Measurements from ENCODE around the gene ARHGAP5.

ARHGAP5 gene

DNA sequence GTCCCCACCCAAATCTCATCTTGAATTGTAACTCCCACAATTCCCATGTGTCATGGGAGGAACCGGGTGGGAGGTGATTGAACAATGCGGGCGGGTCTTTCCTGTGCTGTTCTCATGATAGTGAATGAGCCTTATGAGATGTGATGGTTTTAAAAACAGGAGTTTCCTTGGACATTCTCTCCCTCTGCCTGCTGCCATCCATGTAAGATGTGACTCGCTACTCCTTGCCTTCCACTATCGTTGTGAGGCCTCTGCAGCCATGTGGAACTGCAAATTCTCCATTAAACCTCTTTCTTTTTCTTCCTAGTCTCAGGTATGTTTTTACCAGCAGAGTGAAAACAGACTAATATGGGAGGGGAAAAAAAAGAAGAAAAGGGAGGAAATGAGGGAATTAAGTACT is 22.6 kb upstream of the ARHGAP5 start:
- Histone ChIP-seq H3K9ac (ENCODE audit: low read length) (no peak overlapping the region), H3K9me3 (ENCODE audit: low read length) (no peaks in the 10 kb centered on the region), H3K36me3 (ENCODE audit: insufficient read depth, low read length) (no peaks in the 10 kb centered on the region), H3K27ac (ENCODE audit: low read depth, low read length) (no peak overlapping the region), H3K27me3 (ENCODE audit: control insufficient read depth in 1 of 2, insufficient read depth in 2 of 2, low read length in 2 of 2) (no peaks in the 10 kb centered on the region), H3K4me1 (ENCODE audit: insufficient read depth, low read length) (no peaks in the 10 kb centered on the region), H3K4me3 (ENCODE audit: low read depth in 1 of 2, low read length in 2 of 2) (no peak overlapping the region)

DNA sequence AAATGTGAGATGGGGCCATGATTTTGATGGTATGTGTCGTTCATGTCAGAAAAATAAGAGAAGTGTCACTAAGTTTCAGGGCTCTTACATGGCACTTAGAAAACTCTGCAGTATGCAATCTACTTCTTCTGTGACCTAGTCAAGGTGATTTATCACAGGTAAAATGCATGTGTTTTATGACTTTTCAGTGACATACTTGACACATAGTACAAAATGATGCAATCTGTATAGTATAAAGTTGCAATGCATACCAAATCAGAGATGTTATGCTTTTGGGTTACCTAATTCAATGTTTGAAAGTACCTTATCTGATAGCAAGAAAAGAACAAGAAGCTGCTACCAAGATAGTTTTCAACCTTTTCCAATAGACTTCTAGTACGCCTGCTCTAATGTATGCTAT is 21.9 kb upstream of the ARHGAP5 start:
- Histone ChIP-seq H3K9ac (ENCODE audit: low read length) (no peak overlapping the region), H3K36me3 (ENCODE audit: insufficient read depth, low read length) (no peaks in the 10 kb centered on the region), H3K27me3 (ENCODE audit: control insufficient read depth in 1 of 2, insufficient read depth in 2 of 2, low read length in 2 of 2) (no peaks in the 10 kb centered on the region), H3K4me1 (ENCODE audit: insufficient read depth, low read length) (no peaks in the 10 kb centered on the region), H3K27ac (ENCODE audit: low read depth, low read length) (no peak overlapping the region), H3K9me3 (ENCODE audit: low read length) (no peaks in the 10 kb centered on the region), H3K4me3 (ENCODE audit: low read depth in 1 of 2, low read length in 2 of 2) (no peak overlapping the region)

DNA sequence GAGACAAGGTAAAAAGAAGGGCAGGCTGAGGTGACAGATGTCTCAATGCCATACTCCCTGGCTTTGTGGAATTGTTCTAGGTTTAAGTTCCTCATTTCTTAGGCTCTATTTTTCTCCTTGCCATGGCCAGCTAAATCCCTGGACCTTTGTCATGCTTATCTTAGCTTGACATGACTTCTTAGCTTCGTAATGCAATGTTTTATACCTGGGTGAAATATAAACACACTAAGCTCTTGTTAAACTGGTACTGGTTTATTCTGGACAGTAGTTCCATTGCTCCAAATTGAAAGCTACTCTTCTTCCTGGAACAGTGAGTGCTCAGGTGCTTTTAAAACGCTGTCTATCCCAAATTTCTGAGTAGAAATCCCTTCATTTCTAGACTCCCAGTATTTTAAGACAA is 17.4 kb upstream of the ARHGAP5 start:
- Histone ChIP-seq H3K9me3 (ENCODE audit: low read length) (no peaks in the 10 kb centered on the region), H3K36me3 (ENCODE audit: insufficient read depth, low read length) (no peaks in the 10 kb centered on the region), H3K9ac (ENCODE audit: low read length) (no peak overlapping the region), H3K27me3 (ENCODE audit: control insufficient read depth in 1 of 2, insufficient read depth in 2 of 2, low read length in 2 of 2) (no peaks in the 10 kb centered on the region), H3K27ac (ENCODE audit: low read depth, low read length) (no peak overlapping the region), H3K4me3 (ENCODE audit: low read depth in 1 of 2, low read length in 2 of 2) (no peak overlapping the region), H3K4me1 (ENCODE audit: insufficient read depth, low read length) (no peaks in the 10 kb centered on the region)

DNA sequence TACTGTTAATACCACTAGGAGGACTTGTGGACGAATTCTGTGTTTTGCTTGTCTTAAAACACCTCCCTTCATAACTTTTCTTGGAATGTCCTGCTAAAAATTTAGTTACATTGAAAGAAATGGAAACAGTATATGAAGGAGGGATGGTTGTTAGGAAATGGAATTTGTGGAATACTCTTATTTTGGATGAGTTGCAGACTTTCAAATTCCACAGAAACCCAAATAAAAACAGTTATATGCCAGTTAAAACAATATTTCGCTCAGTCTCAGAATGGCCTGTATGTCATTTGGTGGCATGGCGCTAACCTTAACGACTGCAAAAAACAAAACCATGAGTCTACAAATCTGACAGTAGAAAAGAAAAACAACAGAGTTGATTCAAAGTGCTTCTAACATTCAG is 12.2 kb upstream of the ARHGAP5 start:
- no peak overlapping the region for H3K9ac ChIP-seq (ENCODE audit: low read length)
- no peaks in the 10 kb centered on the region for H3K9me3 ChIP-seq (ENCODE audit: low read length)

DNA sequence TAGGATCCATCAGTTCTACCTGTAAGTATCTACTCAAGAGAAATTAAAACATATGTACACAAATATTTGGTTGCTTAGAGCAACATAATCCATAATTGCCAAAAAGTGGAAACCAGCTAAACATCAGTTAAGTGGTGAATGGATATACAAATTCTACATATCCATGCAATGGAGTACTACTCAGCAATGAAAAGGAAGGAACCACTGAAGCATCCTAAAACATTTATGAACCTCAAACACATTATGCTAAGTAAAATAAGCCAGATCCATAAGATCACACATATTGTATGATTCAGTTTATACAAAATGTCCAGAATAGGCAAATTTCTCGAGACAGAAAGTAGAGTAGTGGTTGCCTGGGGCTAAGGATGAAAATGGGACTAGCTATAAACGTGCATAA is 8.4 kb upstream of the ARHGAP5 start:
- no peaks in the 10 kb centered on the region for H3K27me3 ChIP-seq (ENCODE audit: control insufficient read depth in 1 of 2, insufficient read depth in 2 of 2, low read length in 2 of 2)
- H3K36me3 ChIP-seq (ENCODE audit: insufficient read depth, low read length), result no peaks in the 10 kb centered on the region
- no peak overlapping the region for H3K9ac ChIP-seq (ENCODE audit: low read length)
- no peak overlapping the region for H3K27ac ChIP-seq (ENCODE audit: low read depth, low read length)
- H3K4me1 ChIP-seq (ENCODE audit: insufficient read depth, low read length), result no peaks in the 10 kb centered on the region
- no peaks in the 10 kb centered on the region for H3K9me3 ChIP-seq (ENCODE audit: low read length)
- H3K4me3 ChIP-seq (ENCODE audit: low read depth in 1 of 2, low read length in 2 of 2), result no peak overlapping the region

More for the DNA sequence above, 12.2 kb upstream of the ARHGAP5 start:
- no peaks in the 10 kb centered on the region for H3K4me1 ChIP-seq (ENCODE audit: insufficient read depth, low read length)
- H3K36me3 ChIP-seq (ENCODE audit: insufficient read depth, low read length), result no peaks in the 10 kb centered on the region
- no peak overlapping the region for H3K27ac ChIP-seq (ENCODE audit: low read depth, low read length)
- H3K4me3 ChIP-seq (ENCODE audit: low read depth in 1 of 2, low read length in 2 of 2), result no peak overlapping the region
- no peaks in the 10 kb centered on the region for H3K27me3 ChIP-seq (ENCODE audit: control insufficient read depth in 1 of 2, insufficient read depth in 2 of 2, low read length in 2 of 2)

DNA sequence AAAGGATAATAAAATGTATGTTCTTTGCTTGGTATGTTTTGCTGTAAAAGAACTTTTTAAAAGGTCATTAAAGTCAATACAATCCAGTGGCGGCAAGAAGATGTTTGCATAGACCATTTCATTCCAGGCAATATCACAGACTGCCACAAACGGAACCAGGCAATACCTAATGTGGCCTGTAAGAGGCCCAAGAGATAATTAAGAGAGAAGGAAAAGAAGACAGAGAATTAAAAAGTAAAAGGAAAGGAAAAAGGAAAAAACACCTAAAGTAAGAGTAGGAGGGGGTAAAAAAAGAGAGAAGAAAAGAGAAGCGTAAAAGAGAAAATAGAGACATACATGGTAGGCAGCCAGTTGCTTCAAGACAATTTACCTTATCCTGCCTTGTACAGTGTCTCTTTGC is 6.8 kb upstream of the ARHGAP5 start:
- Histone ChIP-seq H3K9me3 (ENCODE audit: low read length) (no peaks in the 10 kb centered on the region), H3K4me3 (ENCODE audit: low read depth in 1 of 2, low read length in 2 of 2) (no peak overlapping the region), H3K27ac (ENCODE audit: low read depth, low read length) (no peak overlapping the region), H3K4me1 (ENCODE audit: insufficient read depth, low read length) (peaks cover 10% of the 10 kb centered on the region), H3K9ac (ENCODE audit: low read length) (no peak overlapping the region), H3K36me3 (ENCODE audit: insufficient read depth, low read length) (no peaks in the 10 kb centered on the region), H3K27me3 (ENCODE audit: control insufficient read depth in 1 of 2, insufficient read depth in 2 of 2, low read length in 2 of 2) (no peaks in the 10 kb centered on the region)

DNA sequence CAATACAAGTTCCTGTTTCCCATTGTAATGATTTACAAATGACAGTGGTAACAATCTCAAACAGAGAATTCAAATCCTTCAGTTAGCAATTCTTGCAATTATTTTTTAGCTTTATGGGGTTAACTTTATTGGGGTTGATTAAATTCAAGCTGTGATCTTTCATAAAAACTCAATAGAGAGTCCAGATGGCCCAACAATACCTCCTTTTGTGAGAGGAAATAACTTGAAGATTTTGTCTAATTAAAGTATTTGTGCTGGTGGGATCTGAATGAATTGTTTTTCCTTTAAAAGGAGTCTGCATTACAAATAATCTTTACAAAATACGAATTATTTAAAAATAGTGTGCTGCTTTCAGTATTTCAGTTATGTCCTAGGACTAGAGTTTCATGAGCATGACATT is 4.4 kb upstream of the ARHGAP5 start:
- H3K9ac ChIP-seq (ENCODE audit: low read length), result no peak overlapping the region

DNA sequence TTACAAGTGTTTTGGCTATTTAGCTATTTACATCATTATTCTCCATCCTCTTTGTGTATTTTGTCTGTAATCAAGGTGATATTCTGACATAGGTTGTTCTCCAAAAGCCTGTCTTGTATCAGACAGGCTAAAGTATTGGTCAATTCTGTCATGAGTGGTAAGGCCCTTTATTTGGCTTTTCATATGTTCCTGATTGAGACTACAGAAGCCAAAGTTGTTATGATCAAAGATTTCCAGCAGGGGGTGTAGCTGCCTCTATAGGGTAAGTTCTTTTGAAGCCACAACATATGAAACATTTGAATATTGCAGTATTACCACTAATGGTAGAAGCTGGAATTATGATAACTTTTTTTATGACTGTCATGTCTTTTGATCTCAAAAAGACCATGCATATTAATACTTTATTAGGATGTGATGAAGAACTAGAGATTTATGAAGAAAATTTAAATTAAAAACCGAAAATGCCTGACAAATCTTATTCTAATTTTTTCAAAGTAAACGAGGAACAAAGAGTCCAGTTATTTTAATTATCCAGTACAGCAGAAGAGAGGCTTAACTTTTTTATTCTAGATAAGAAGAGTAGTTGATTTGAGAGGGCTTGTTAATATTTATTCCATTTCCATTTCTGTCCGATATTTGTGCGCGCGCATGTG is 3.4 kb upstream of the ARHGAP5 start:
- H3K4me1 ChIP-seq (ENCODE audit: insufficient read depth, low read length), result peaks cover 13% of the 10 kb centered on the region
- no peak overlapping the region for H3K4me3 ChIP-seq (ENCODE audit: low read depth in 1 of 2, low read length in 2 of 2)
- H3K9ac ChIP-seq (ENCODE audit: low read length), result no peak overlapping the region
- no peaks in the 10 kb centered on the region for H3K36me3 ChIP-seq (ENCODE audit: insufficient read depth, low read length)
- H3K27ac ChIP-seq (ENCODE audit: low read depth, low read length), result no peak overlapping the region
- H3K9me3 ChIP-seq (ENCODE audit: low read length), result no peaks in the 10 kb centered on the region
- no peaks in the 10 kb centered on the region for H3K27me3 ChIP-seq (ENCODE audit: control insufficient read depth in 1 of 2, insufficient read depth in 2 of 2, low read length in 2 of 2)

More for the DNA sequence above, 4.4 kb upstream of the ARHGAP5 start:
- H3K27ac ChIP-seq (ENCODE audit: low read depth, low read length), result no peak overlapping the region
- no peaks in the 10 kb centered on the region for H3K9me3 ChIP-seq (ENCODE audit: low read length)
- H3K36me3 ChIP-seq (ENCODE audit: insufficient read depth, low read length), result no peaks in the 10 kb centered on the region
- H3K27me3 ChIP-seq (ENCODE audit: control insufficient read depth in 1 of 2, insufficient read depth in 2 of 2, low read length in 2 of 2), result no peaks in the 10 kb centered on the region
- no peak overlapping the region for H3K4me3 ChIP-seq (ENCODE audit: low read depth in 1 of 2, low read length in 2 of 2)
- H3K4me1 ChIP-seq (ENCODE audit: insufficient read depth, low read length), result peaks cover 10% of the 10 kb centered on the region

DNA sequence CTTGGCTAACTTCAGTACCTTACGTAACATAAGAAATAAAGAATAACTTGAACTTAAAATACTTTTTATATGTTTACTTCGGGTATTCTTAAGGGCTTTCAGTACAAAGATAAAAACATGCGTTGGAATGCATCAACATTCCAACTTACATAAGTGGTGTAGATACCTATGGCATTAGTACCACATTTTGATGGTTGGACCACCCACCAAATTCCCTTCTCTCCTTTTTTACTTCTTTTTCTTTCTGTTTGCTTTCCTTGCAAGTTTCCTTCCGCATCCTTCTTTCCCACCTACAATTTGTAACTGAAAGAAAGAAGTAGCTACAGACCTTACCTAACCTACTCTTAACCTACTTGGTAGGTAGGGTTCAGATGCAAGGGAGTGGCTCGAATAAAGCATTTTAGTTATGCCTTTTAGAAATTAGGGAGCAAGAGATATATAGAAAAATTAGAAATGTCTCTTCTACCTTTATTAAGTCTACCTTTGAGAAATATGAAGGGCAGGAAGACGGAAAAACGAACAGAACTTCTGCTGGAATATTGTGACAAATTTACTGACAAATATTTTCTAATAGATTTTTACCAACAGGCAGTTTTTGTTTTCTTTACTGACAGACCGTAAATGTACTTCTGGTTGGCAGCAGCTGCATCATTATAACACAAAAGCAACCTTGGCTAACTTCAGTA is 2.1 kb upstream of the ARHGAP5 start:
- Histone ChIP-seq H3K4me1 (ENCODE audit: insufficient read depth, low read length) (peaks cover 26% of the 10 kb centered on the region), H3K36me3 (ENCODE audit: insufficient read depth, low read length) (no peaks in the 10 kb centered on the region), H3K9ac (ENCODE audit: low read length) (peak overlapping the region; percentile 92), H3K27me3 (ENCODE audit: control insufficient read depth in 1 of 2, insufficient read depth in 2 of 2, low read length in 2 of 2) (no peaks in the 10 kb centered on the region), H3K9me3 (ENCODE audit: low read length) (no peaks in the 10 kb centered on the region), H3K27ac (ENCODE audit: low read depth, low read length) (peak overlapping the region; percentile 99), H3K4me3 (ENCODE audit: low read depth in 1 of 2, low read length in 2 of 2) (peak overlapping the region in 1 of 2 donors; percentile 23)

DNA sequence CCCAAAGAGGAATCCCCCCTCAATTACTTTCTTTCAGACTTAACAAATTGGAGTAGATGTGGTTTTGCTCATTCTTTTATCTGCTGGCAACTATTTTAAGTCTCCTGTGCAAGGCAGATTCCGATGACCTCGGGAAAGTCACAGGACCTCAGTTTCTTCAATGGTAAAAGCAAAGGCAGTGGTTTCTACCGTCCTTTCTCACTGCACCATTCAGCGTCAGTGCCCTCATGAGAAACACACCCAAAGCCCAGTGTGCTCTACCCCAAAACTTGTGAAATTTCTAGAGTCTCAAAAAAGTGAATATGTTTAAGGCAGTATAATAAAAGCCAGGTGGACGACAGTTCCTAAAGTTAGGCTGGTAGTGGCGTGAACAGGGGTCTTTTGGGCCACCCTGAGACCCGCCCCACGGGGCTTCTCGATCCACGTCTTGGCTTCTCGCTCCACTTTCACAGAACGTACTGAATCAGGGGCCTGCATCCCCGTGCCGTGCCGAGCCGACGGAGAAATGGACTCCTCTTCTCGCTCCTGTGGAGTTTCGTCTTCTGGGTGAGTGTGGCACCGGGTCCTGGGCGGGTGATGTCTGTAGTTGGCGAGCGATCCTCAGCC is 1.3 kb upstream of the ARHGAP5 start:
- H3K9me3 ChIP-seq (ENCODE audit: low read length), result no peaks in the 10 kb centered on the region
- H3K27me3 ChIP-seq (ENCODE audit: control insufficient read depth in 1 of 2, insufficient read depth in 2 of 2, low read length in 2 of 2), result no peaks in the 10 kb centered on the region
- H3K4me3 ChIP-seq (ENCODE audit: low read depth in 1 of 2, low read length in 2 of 2), result peak overlapping the region; percentile 75 to 78
- H3K9ac ChIP-seq (ENCODE audit: low read length), result peak overlapping the region; percentile 92
- H3K27ac ChIP-seq (ENCODE audit: low read depth, low read length), result peak overlapping the region; percentile 99
- H3K4me1 ChIP-seq (ENCODE audit: insufficient read depth, low read length), result peaks cover 29% of the 10 kb centered on the region
- no peaks in the 10 kb centered on the region for H3K36me3 ChIP-seq (ENCODE audit: insufficient read depth, low read length)

DNA sequence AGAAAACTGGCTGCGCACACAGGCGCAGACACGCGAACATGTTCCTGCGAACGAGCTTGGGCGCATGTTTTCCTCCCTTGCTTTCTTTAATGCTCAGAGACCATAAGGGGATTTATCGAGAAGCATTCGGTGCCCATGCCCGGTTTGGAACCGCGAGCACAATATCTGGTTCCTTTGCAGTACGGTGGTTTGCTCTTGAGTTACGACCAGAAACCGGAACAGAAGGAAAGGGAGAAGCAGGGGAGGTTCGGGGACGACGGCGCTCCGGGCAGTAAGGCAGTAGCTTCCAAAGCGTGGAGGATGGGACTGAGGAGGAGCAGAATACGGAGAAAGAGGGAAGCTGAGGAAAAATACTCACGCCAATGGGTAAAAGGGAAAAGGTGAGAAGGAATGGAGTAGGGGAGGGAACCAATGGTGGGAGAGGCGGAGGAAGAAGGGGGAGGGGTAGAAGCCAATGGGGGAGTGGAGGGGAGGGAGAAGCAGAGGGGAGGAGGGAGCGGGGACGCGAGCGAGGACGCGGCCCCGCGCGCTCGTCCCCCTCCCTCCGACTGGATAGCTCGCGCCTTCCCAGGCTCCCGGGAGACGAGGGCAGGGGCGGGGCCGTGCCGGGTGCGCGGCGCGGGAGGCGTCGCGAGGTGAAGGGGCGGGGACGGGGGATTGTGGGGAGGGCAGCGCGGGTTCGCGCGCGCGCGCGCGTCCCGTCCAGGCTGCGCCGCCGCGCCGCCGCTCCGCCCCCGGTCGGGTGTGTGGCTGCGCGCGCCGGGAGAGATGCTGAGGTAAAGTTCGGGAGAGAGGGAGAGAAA is 625 bp upstream of the ARHGAP5 start:
- H3K36me3 ChIP-seq (ENCODE audit: insufficient read depth, low read length), result no peaks in the 10 kb centered on the region
- H3K27ac ChIP-seq (ENCODE audit: low read depth, low read length), result peak overlapping the region; percentile 99
- H3K4me3 ChIP-seq (ENCODE audit: low read depth in 1 of 2, low read length in 2 of 2), result peak overlapping the region; percentile 78 to 95
- peaks cover 32% of the 10 kb centered on the region for H3K4me1 ChIP-seq (ENCODE audit: insufficient read depth, low read length)
- peak overlapping the region; percentile 92 for H3K9ac ChIP-seq (ENCODE audit: low read length)
- H3K9me3 ChIP-seq (ENCODE audit: low read length), result no peaks in the 10 kb centered on the region
- H3K27me3 ChIP-seq (ENCODE audit: control insufficient read depth in 1 of 2, insufficient read depth in 2 of 2, low read length in 2 of 2), result no peaks in the 10 kb centered on the region
